Epithelial cell of esophagus (primary cell): ENCODE measurements around the gene IQGAP2.

ENCODE experiments used
- DNase-seq: peaks from one replicate; pipeline ENCODE4 v3.0.0; 2010; ENCODE audit warnings: low read depth
- H3K4me3 ChIP-seq: 2 replicates; pipeline ENCODE4 v1.5.1; 2011; ENCODE audit warnings: mild to moderate bottlenecking, low read length, control low read depth
- CTCF ChIP-seq: IDR thresholded peaks from 2 replicates; pipeline ENCODE4 v1.5.1; 2011; ENCODE audit warnings: low read depth, mild to moderate bottlenecking, low read length, control low read depth, inconsistent platforms; ENCODE audit not compliant: insufficient read depth; ENCODE audit errors: missing control alignments

Gene IQGAP2

GRCh38 chr5:76692651-76693050 is 289.6 kb downstream of the IQGAP2 start:
- H3K4me3 ChIP-seq = no peak overlapping the region
- DNase-seq = no peak
- no peak for TF ChIP-seq CTCF

- no peak overlapping the region for H3K4me3 ChIP-seq
- no peak for TF ChIP-seq CTCF
- no peak for DNase-seq
Observed at GRCh38 chr5:76693141-76693540, 290.1 kb downstream of the IQGAP2 start.

- TF ChIP-seq CTCF = no peak
- no peak overlapping the region for H3K4me3 ChIP-seq
- no peak for DNase-seq
Observed at GRCh38 chr5:76694317-76694716, 291.2 kb downstream of the IQGAP2 start.

- no peak for DNase-seq
- no peak for TF ChIP-seq CTCF
- H3K4me3 ChIP-seq = no peak overlapping the region
Observed at GRCh38 chr5:76695346-76695745, 292.3 kb downstream of the IQGAP2 start.

- DNase-seq = no peak
- H3K4me3 ChIP-seq = no peak overlapping the region
- no peak for TF ChIP-seq CTCF
Observed at GRCh38 chr5:76696251-76696650, 293.2 kb downstream of the IQGAP2 start.

- H3K4me3 ChIP-seq = no peak overlapping the region
- DNase-seq = no peak
- TF ChIP-seq CTCF = no peak
Observed at GRCh38 chr5:76697670-76698069, 294.6 kb downstream of the IQGAP2 start.

- TF ChIP-seq CTCF = no peak
- no peak overlapping the region for H3K4me3 ChIP-seq
- DNase-seq = no peak
Observed at GRCh38 chr5:76700571-76700970, 297.5 kb downstream of the IQGAP2 start.
